Aorta (tissue), 5 donors: ENCODE results near the gene WDR87. TPM values are rescaled to one million over a fixed set of nuclear protein-coding genes. Genes with fewer than 3 reads are reported as not detected.
"Not testable (repeated sequence)": the region's sequence is repeated elsewhere in the genome, so short reads cannot be mapped to it uniquely, and the experiment has no call there.

Experiments used
- ATAC-seq: fragments of 200-7000 bp; cut with Tn5 transposase; one replicate; pipeline ENCODE4 v1.9.1; 2022; ENCODE audit warnings: moderate library complexity; ENCODE audit not compliant: low FRiP score
- DNase-seq, 2 donors: peaks; one replicate each; pipeline ENCODE4 v3.0.0-alpha.2; 2020
- H3K27ac ChIP-seq, 2 donors: one replicate each; pipeline ENCODE4 v1.5.1; 2013; ENCODE audit warnings: low read length in 2 of 2, mild to moderate bottlenecking in 2 of 2, moderate library complexity in 2 of 2, control low read depth in 1 of 2, inconsistent platforms in 1 of 2, low read depth in 1 of 2
- H3K27me3 ChIP-seq, 2 donors: one replicate each; pipeline ENCODE4 v1.6.1; 2013; ENCODE audit warnings: control low read depth in 1 of 2, low read length in 1 of 2, mild to moderate bottlenecking in 1 of 2, moderate library complexity in 1 of 2; ENCODE audit not compliant: insufficient read depth in 2 of 2, control insufficient read depth in 1 of 2
- H3K36me3 ChIP-seq, 2 donors: one replicate each; pipeline ENCODE4 v1.6.1; 2013; ENCODE audit warnings: control low read depth in 1 of 2, low read length in 1 of 2, mild to moderate bottlenecking in 1 of 2; ENCODE audit not compliant: insufficient read depth in 2 of 2, control insufficient read depth in 1 of 2
- H3K4me1 ChIP-seq, 2 donors: one replicate each; pipeline ENCODE4 v1.6.1; 2013; ENCODE audit warnings: low read length in 2 of 2, control low read depth in 1 of 2, mild to moderate bottlenecking in 1 of 2, moderate library complexity in 1 of 2; ENCODE audit not compliant: insufficient read depth in 2 of 2, control insufficient read depth in 1 of 2
- H3K4me3 ChIP-seq, 2 donors: one replicate each; pipeline ENCODE4 v1.5.1; 2013; ENCODE audit warnings: low read length in 2 of 2, control low read depth in 1 of 2, mild to moderate bottlenecking in 1 of 2
- H3K9me3 ChIP-seq: one replicate; pipeline ENCODE4 v1.6.1; 2013; ENCODE audit warnings: mild to moderate bottlenecking, low read length; ENCODE audit not compliant: control insufficient read depth
- WGBS, 2 donors: extraction: QIAGEN DNeasy Blood & Tissue Kit; methylation state at CpG; one replicate each; pipeline ENCODE4 v1.1.7; 2013; 5-methylcytosine and 5-hydroxymethylcytosine counted together
- intact Hi-C, 2 donors: fragments of 100-400 bp; cut with DNase I; formaldehyde crosslinking; loops; one replicate each; pipeline versions ENCODE4 v1.14.2 to v1.15.0; 2022
- polyA plus RNA-seq, 2 donors: library from polyadenylated mRNA; stranded (reverse); fragments of 200-250 nt; gene quantifications; one replicate each; pipeline ENCODE4 v1.2.3, GENCODE V29; 2013
- total RNA-seq, 2 donors: library from RNA; stranded (reverse); fragmentation: NEBNext Ultra II Directional; extraction: Animal tissue kit (Norgen Biotek cat#: 25700); gene quantifications; one replicate each; pipeline ENCODE4 v1.2.1, GENCODE V29; 2021
- donor health status: healthy with polysubstance abuse.
- donor health status: Bipolar disorder and iron deficiency.
- donor health status: DM: no; HTN: no; CAD: no.
- donor health status: DM: no; HTN: no; CAD: no.
- donor health status: DM: yes; HTN: yes; CAD: no.

WDR87 gene
- total and polyA plus RNA-seq, 4 donors = not detected

DNA sequence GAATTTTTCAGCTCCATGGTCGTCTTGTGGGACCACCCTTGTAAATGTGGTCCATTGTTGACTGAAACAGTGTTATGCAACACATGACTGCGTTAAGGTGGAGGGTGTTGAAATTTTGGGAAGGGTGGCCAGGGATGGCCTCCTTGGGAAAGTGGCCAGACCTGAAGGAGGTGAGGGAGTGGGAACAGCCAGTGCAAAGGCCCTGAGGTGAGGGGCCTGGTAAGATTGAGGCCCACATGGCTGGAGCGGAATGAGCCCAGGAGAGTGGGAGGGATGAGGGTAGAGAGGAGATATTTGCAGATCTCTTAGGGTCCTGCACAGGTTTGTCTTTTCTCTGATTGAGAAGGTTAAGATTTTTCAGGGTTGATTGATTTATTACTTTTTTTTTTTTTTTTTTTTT lies 18.8 kb upstream of the WDR87 start:
- Histone ChIP-seq H3K4me1 (no peaks in the 10 kb centered on the region), H3K36me3 (peaks cover 0 to 2% of the 10 kb centered on the region in 2 donors), H3K9me3 (no peaks in the 10 kb centered on the region), H3K27me3 (no peaks in the 10 kb centered on the region), H3K27ac (no peak overlapping the region), H3K4me3 (no peak overlapping the region)
- intact Hi-C loops = no loop called here
- DNase-seq (no peak), ATAC-seq (no peak)
- WGBS, 2 donors = 93 to 95% methylated on average over 3 of the region's 3 CpGs

DNA sequence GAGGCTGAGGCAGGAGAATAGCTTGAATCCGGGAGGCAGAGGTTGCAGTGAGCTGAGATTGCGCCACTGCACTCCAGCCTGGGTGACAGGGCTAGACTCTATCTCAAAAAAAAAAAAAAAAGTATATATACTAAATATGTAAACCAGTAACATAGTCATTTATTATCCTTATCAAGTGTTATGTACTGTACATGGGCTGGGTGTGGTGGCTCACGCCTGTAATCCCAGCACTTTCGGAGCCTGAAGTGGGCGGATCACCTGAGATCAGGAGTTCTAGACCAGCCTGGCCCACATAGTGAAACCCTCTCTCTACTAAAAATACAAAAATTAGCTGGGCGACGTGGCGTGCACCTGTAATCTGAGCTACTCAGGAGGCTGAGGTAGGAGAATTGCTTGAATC lies 18.2 kb upstream of the WDR87 start:
- DNase-seq, ATAC-seq, H3K36me3 ChIP-seq, H3K27me3 ChIP-seq, H3K27ac ChIP-seq, H3K9me3 ChIP-seq, intact Hi-C loops, H3K4me3 ChIP-seq, H3K4me1 ChIP-seq: not testable (repeated sequence)
- 96 to 97% methylated on average over 8 of the region's 8 CpGs for WGBS, 2 donors

DNA sequence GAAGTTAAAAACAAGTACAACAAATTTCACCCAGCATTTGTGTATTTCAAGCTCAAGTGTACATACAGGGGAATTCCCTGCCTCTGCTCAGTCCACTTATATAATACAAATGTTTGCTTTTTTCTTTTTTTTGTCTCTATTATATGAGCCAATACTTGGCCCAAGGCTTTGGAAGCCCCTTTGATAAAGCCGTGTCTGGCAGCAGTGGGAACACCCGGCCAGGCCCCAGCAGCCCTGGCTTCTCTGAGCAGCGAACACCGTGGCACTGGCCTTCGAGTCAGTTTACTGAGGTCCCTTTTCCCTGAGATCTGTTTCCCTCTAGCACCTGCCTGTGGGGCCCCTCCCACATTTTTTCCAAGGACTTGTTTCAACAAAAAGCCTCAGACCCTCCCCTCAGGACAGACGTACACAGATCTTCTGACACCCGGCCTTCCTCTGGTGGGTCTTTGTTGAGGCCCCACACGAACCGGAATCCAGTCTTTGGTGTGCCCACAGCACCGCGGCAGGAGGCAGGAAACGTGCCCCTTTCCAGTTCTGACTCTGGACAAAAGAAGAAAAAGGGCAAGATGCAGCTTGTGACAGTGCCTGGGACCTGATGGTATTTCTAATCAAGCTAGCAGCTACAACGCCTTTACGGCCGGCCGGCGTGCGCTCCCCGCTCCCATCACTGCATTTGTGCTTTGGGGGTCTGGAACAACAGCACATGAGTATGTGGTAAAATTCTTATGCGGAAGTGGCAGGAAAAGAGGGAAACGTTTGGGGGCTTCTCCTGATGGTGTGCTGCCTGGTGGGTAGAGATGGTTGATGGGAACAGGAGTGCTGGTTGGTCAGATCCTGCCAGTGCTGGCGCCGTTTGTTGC lies 14.4 kb upstream of the WDR87 start:
- ATAC-seq = no peak

DNA sequence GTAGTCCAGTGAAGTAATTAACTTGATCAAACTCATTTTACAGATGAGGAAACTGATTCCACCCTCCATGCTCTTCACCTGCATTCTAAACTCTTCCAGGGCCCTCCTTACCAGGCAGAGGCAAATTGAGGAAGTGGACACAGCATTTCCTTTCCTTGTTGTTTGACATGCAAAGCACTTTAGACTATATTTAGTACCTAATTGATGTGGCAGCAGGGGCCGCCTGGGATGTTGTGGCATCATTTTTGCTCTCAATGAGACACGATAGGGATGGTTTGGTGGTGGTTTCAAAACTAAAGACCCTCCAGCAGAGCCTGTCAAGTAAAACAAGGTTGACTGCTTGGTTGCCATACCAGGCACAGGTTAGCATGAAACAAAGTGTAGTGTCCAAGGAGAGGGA lies 8.5 kb upstream of the WDR87 start:
- H3K9me3 ChIP-seq = no peaks in the 10 kb centered on the region
- no peak overlapping the region for H3K4me3 ChIP-seq
- H3K27ac ChIP-seq = no peak overlapping the region
- peaks cover 0 to 2% of the 10 kb centered on the region in 2 donors for H3K36me3 ChIP-seq
- DNase-seq (no peak), ATAC-seq (no peak)
- intact Hi-C loops = no loop called here
- 90 to 93% methylated on average over 2 of the region's 2 CpGs for WGBS, 2 donors
- no peaks in the 10 kb centered on the region for H3K4me1 ChIP-seq
- H3K27me3 ChIP-seq = no peaks in the 10 kb centered on the region

More for the DNA sequence above, 14.4 kb upstream of the WDR87 start:
- Histone ChIP-seq H3K4me1 (no peaks in the 10 kb centered on the region), H3K27me3 (no peaks in the 10 kb centered on the region), H3K36me3 (peaks cover 0 to 4% of the 10 kb centered on the region in 2 donors), H3K9me3 (no peaks in the 10 kb centered on the region), H3K27ac (no peak overlapping the region), H3K4me3 (no peak overlapping the region)
- DNase-seq = no peak
- WGBS, 2 donors = 81 to 83% methylated on average over 23 of the region's 23 CpGs
- intact Hi-C loops = no loop called here

DNA sequence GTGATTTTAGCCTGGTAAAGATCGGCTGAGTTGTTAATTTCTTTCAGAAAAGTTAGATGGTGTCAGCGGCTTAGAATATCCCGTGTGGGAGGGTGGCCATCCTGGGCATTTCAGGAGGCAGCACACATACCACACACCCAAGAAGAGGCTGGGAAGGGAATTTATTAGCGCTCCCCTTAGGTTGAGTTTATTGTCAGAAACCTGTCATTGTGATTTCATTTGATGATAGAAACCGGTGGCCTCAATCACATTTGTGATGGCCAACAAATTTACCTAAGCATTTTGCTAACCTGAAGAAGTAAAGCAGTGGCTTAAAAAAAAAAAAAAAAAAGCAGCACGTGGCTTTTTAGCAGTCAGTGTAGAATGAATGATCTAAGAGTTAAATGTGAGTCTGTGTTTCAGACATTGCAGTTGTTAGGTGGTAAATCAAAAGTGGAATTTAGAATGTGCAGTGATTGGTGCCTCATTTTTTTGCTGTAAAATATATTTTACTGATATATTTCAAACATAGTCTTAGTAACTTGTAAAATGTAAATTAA lies 3.3 kb upstream of the WDR87 start:
- 65 to 76% methylated on average over 6 of the region's 6 CpGs for WGBS, 2 donors
- no peak for ATAC-seq
- DNase-seq = no peak

DNA sequence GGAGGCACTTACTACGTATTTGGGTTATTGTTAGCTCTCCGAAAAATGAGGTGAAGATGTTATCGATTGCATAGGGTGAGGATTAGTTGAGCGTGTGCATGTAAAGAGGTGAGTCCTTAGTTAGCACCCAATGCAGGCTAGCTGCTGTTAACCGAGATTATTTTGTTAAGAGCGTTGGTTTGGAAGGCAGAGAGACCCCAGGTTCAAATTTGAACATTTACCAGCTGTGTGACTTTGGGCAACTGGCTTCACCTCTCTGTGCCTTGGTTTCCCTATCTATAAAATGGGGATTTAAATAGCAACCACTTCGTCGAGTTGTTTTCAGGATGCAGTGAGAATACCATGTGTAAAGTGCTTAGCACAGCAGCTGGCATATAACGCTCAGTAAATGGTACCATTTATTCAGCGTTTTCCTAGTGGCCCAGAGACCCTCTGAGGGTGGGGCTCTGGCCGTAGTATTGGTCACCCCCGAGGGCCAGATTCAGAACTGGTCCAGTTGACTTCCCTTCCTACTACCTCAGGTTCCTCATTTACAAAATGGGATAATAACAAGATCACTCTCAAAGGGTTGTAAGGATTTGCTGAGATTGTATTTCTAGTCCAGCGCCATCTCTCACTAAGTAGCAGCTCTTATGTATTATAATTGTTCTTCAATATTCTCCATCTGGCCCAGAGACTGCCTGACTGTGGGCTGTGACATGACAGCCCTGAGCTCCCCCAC lies 1.5 kb upstream of the WDR87 start:
- Histone ChIP-seq H3K36me3 (no peaks in the 10 kb centered on the region), H3K4me1 (peaks cover 0 to 3% of the 10 kb centered on the region in 2 donors), H3K9me3 (no peaks in the 10 kb centered on the region), H3K4me3 (peak overlapping the region; percentile 43 to 93), H3K27me3 (no peaks in the 10 kb centered on the region), H3K27ac (no peak overlapping the region)
- WGBS, 2 donors = 28 to 31% methylated on average over 13 of the region's 13 CpGs
- no peak for DNase-seq
- ATAC-seq = no peak
- intact Hi-C loops = loop anchor here (10.0 kb wide), 3 partner anchors 187 to 427 kb away; partner anchors contain the start of genes CATSPERG (in 1 of the 2) and DPF1 (in 1 of the 2)

More for the DNA sequence above, 3.3 kb upstream of the WDR87 start:
- Histone ChIP-seq H3K27ac (no peak overlapping the region), H3K4me3 (no peak overlapping the region), H3K4me1 (peaks cover 0 to 3% of the 10 kb centered on the region in 2 donors), H3K36me3 (no peaks in the 10 kb centered on the region), H3K9me3 (no peaks in the 10 kb centered on the region), H3K27me3 (no peaks in the 10 kb centered on the region)
- intact Hi-C loops = loop anchor here (10.0 kb wide), 3 partner anchors 185 to 425 kb away; partner anchors contain the start of genes CATSPERG (in 1 of the 2) and DPF1 (in 1 of the 2)

DNA sequence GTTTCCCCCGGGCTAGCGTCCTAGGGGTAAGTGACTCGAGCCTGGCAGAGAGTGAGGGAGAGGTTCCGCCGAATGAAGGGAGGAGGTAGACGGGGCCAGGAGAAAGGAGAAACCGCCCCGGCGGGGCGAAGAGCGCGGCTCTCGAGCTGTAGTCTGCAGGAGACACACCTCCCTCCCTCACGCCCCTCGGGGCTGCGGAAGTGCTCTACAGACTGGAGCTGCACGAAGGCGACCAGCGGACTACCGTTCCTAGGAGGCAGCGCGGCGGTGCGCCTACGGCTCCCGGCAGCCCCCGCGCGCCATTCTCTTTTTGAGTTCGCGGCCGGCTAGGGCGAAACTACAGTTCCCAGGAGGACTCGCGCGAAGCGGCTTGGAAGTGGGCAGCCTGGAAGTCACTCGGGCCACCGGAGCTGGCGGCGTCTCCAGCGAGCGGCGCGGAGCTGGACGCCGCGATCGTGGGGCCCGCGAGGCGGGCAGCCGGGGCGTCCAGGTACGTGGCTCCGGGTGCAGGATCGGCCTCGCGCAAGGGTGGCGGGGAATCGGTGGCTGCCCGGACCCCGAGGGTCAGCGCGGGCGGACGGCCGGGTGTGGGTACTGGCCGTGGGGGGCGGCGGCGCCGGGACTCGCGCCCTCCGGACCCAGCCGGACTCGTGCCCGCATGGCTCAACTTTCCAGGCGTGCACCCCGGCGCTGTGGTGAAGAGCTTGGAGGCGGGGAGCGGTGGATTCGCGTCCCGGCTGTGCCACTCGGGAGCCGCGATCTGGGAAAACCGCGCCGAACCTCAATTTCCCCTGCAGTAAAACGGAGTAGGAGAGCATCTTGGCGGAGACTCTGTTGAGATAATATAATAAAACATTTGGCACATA lies 708 bp upstream of the WDR87 start, which contains the start of gene SIPA1L3:
SIPA1L3 (plus strand) TSS at position 340 of the 866 bp plus-strand sequence. CDS start 174,358 bp downstream, outside the sequence.
- DNase-seq (peak; percentile 97 to 98), ATAC-seq (peak; percentile 98)
- H3K9me3 ChIP-seq = no peaks in the 10 kb centered on the region
- H3K27me3 ChIP-seq = no peaks in the 10 kb centered on the region
- intact Hi-C loops = loop anchor here (1.0 to 10.0 kb wide), 4 partner anchors 97 to 428 kb away; partner anchors contain the start of genes CATSPERG (in 1 of the 2) and DPF1 (in 1 of the 2)
- no peaks in the 10 kb centered on the region for H3K36me3 ChIP-seq
- 0% methylated on average over 92 to 95 of the region's 95 CpGs for WGBS, 2 donors
- H3K27ac ChIP-seq = no peak within 1 kb of the TSS
- peak within 1 kb of the TSS; percentile 61 to 93 for H3K4me3 ChIP-seq
- H3K4me1 ChIP-seq = peaks cover 0 to 3% of the 10 kb centered on the region in 2 donors
